IPS DF 6.9 (cell line): ENCODE results near the gene PRR18.

Source experiments
- DNase-seq: peaks from one replicate; pipeline ENCODE4 v3.0.0-alpha.2; 2013; ENCODE audit warnings: low read depth, low spot score
- H3K27ac ChIP-seq: one replicate; pipeline ENCODE4 v1.5.1; 2013; ENCODE audit warnings: low read length, control low read depth
- H3K27me3 ChIP-seq: 2 replicates; pipeline ENCODE4 v1.6.1; 2013; ENCODE audit warnings: mild to moderate bottlenecking, low read length; ENCODE audit not compliant: control insufficient read depth, insufficient read depth
- H3K36me3 ChIP-seq: 2 replicates; pipeline ENCODE4 v1.6.1; 2013; ENCODE audit warnings: low read length; ENCODE audit not compliant: control insufficient read depth, insufficient read depth
- H3K4me1 ChIP-seq: 2 replicates; pipeline ENCODE4 v1.6.1; 2013; ENCODE audit warnings: low read length; ENCODE audit not compliant: control insufficient read depth, insufficient read depth
- H3K4me3 ChIP-seq: 2 replicates; pipeline ENCODE4 v1.5.1; 2013; ENCODE audit warnings: mild to moderate bottlenecking, low read length
- H3K9me3 ChIP-seq: 2 replicates; pipeline ENCODE4 v1.6.1; 2013; ENCODE audit warnings: low read length, inconsistent platforms; ENCODE audit not compliant: control insufficient read depth, insufficient read depth
- WGBS: extraction: QIAGEN DNeasy Blood & Tissue Kit; methylation state at CpG from one replicate; pipeline ENCODE4 v1.1.7; 2013; ENCODE audit warnings: mixed read lengths, missing lambda C conversion rate; ENCODE audit not compliant: insufficient read length, insufficient coverage; 5-methylcytosine and 5-hydroxymethylcytosine counted together

The PRR18 gene

DNA sequence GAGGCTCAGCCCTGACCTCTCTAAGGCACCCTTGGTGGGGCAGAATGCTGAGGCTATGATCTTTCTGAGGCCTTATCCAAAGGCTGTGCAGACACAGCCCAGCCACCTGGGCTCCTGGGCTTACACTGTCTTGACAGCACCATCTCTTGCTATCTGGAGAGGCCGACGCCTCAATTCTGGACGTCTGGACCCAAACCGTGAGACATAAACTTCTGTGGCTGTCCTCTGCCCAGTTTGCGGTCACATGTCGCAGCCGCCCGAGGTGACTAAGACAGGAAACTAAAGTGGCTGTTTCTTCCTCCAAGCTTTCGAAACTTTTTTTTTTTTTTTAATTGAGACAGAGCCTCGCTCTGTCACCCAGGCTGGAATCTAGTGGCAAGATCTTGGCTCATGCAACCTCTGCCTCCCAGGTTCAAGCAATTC lies 49.3 kb downstream of the PRR18 start:
- peaks cover 2% of the 10 kb centered on the region; the same call in 1 of the 2 replicates for H3K4me1 ChIP-seq
- no peak for DNase-seq
- WGBS = no CpG with 5 or more reads among the region's 10 CpGs
- no peak overlapping the region for H3K27ac ChIP-seq
- peaks cover 9% of the 10 kb centered on the region; the same call in 1 of the 2 replicates for H3K27me3 ChIP-seq
- no peak overlapping the region for H3K4me3 ChIP-seq
- H3K36me3 ChIP-seq = no peaks in the 10 kb centered on the region
- H3K9me3 ChIP-seq = no peaks in the 10 kb centered on the region

DNA sequence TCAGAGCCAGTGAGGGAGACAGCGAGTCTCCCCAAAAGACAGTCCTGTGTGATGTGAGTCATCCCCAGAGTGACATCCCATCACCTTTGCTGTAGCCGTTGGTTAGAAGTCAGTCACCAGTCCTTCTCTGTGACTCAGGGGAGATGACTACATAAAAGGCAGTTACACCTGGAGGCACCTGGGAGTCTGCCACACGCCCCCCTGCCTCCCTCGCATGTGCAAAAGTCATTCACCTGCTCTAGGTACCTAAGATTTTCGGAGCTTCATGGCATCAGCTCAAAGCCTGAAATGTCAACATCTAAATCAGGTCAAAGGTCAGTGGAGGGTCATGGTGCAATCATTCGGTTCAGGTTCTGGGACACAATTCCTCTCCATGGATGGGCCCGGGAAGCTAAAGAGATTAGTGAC lies 50.3 kb downstream of the PRR18 start:
- no CpG with 5 or more reads among the region's 7 CpGs for WGBS
- DNase-seq = no peak

More for the DNA sequence above, 50.3 kb downstream of the PRR18 start:
- H3K27me3 ChIP-seq = peaks cover 17% of the 10 kb centered on the region; the same call in 1 of the 2 replicates
- H3K27ac ChIP-seq = no peak overlapping the region
- H3K9me3 ChIP-seq = no peaks in the 10 kb centered on the region
- H3K4me1 ChIP-seq = peaks cover 2% of the 10 kb centered on the region; the same call in 1 of the 2 replicates
- no peaks in the 10 kb centered on the region; the same call in 1 of the 2 replicates for H3K36me3 ChIP-seq
- H3K4me3 ChIP-seq = no peak overlapping the region
